AG10803 (cell line): ENCODE results near the gene GRM8.

Source experiments
- DNase-seq: peaks from one replicate; pipeline ENCODE4 v3.0.0; 2010; ENCODE audit warnings: low read depth
- H3K4me3 ChIP-seq: 2 replicates; pipeline ENCODE4 v1.5.1; 2011; ENCODE audit warnings: mild to moderate bottlenecking, low read length, control low read depth
- TF ChIP-seq, protein P1 (sequence below): conservative IDR thresholded peaks from 2 replicates; pipeline ENCODE4 v1.5.1; 2011; ENCODE audit warnings: mild to moderate bottlenecking, low read length, control low read depth, inconsistent platforms

GRM8 gene

DNA sequence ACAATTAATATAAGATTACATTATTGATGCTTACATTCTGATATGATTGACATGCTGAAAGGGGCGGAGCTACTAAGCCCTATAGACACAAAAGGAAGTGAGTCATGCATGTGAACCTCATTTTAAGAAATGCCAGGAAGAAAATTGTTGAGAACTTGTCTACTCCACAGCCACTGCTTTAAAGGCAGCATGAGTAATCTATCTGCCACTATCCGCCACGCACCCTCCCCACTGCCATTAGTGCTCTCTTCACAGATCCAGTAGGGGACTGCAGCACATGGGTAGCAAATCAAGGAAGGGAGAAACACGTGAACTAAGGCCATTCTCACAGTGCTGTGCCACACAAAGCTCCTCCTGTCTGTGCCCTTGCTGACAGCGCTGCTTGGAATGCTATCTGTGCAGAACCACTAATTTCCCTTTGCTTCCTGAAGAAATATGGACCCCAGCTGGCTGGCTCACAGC lies 524.8 kb downstream of the GRM8 start:
- DNase-seq: peak; percentile 35
- TF ChIP-seq, protein P1, sequence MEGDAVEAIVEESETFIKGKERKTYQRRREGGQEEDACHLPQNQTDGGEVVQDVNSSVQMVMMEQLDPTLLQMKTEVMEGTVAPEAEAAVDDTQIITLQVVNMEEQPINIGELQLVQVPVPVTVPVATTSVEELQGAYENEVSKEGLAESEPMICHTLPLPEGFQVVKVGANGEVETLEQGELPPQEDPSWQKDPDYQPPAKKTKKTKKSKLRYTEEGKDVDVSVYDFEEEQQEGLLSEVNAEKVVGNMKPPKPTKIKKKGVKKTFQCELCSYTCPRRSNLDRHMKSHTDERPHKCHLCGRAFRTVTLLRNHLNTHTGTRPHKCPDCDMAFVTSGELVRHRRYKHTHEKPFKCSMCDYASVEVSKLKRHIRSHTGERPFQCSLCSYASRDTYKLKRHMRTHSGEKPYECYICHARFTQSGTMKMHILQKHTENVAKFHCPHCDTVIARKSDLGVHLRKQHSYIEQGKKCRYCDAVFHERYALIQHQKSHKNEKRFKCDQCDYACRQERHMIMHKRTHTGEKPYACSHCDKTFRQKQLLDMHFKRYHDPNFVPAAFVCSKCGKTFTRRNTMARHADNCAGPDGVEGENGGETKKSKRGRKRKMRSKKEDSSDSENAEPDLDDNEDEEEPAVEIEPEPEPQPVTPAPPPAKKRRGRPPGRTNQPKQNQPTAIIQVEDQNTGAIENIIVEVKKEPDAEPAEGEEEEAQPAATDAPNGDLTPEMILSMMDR: no peak
- no peak overlapping the region for H3K4me3 ChIP-seq

- DNase-seq: no peak
- TF ChIP-seq, protein P1: no peak
- no peak overlapping the region for H3K4me3 ChIP-seq
Measured at GRCh38 chr7:126723966-126724544, 528.7 kb downstream of the GRM8 start.

DNA sequence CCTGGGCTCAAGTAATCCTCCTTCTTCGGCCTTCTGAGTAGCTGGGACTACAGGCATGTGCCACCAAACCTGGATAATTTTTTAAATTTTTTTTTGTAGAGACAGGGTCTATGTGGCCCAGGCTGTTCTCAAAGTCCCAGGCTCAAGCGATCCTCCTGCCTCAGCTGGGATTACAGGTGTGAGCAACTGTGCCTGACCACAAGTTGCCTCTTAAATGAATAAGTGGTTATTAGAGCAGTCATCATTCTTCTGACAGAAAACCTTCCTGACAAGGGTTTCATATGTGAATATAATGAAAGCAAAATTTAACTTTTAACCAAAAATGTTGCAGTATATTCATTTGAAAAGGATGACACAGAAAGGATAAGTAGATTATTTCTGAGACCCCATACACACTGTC lies 532.5 kb downstream of the GRM8 start:
- no peak overlapping the region for H3K4me3 ChIP-seq
- TF ChIP-seq, protein P1: no peak
- DNase-seq: no peak

DNA sequence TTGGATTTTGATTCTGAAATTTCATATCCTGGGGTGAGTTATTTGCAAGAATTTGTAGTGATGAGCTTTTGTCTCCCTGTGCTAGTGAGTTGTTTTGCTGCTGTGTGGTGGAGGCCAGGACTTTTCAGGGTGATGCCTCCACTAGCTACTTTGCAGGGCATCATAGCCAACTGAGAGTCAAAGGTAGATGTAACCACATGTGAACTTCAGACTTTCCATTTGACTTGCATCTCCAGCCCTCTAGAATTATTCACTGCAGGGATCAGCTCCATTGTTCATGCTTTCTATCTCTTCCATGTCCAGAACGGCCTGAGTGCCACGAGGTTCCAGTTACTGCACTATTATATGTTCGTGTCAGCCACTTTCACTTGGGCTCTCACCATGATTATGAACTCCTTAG lies 534.3 kb downstream of the GRM8 start:
- DNase-seq: no peak
- H3K4me3 ChIP-seq: no peak overlapping the region
- TF ChIP-seq, protein P1: no peak

GRCh38 chr7:126716321-126716720 lies 536.4 kb downstream of the GRM8 start:
- no peak overlapping the region for H3K4me3 ChIP-seq
- no peak for DNase-seq
- TF ChIP-seq, protein P1: no peak

DNA sequence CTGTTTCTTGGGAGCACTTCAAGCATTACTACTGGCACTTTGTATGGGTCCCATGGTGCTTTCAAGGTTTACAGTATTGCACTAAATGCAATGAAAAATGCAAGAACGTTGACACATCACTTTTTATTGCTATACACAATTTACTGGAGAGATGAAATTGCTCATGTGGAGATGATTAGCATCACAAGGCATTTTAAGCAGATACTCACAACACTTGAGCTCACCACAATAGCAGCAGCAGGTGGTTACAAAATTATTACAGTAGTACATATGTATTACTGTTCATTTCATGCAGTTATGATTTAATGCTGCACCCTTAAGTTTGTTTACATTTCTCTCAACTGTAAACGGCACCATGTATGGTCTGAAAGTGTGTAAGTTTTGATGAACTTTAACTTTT lies 537.7 kb downstream of the GRM8 start:
- DNase-seq: no peak

More for the DNA sequence above, 537.7 kb downstream of the GRM8 start:
- H3K4me3 ChIP-seq: no peak overlapping the region
- TF ChIP-seq, protein P1: no peak
